Transverse colon (tissue), 3 donors: ENCODE results near the gene GPR32.

ENCODE experiments used
- POLR2A ChIP-seq: fragments of 450-650 bp; IDR thresholded peaks from one replicate; pipeline ENCODE4 v1.6.1; 2016; ENCODE audit warnings: antibody characterized with exemption, mild to moderate bottlenecking, moderate library complexity
- TF ChIP-seq, protein P1 (sequence below), 5 experiments: fragments of 200-600 bp in 3 of 5; fragments of 450-650 bp in 2 of 5; sonication (generic) in 3 of 5; IDR thresholded peaks; 1 replicate in 2 of 5; 2 replicates in 3 of 5; pipeline ENCODE4 v1.5.1; 2016 to 2017; ENCODE audit warnings: antibody characterized with exemption in 5 of 5, inconsistent platforms in 3 of 5, mild to moderate bottlenecking in 2 of 5, moderate library complexity in 1 of 5

DNA sequence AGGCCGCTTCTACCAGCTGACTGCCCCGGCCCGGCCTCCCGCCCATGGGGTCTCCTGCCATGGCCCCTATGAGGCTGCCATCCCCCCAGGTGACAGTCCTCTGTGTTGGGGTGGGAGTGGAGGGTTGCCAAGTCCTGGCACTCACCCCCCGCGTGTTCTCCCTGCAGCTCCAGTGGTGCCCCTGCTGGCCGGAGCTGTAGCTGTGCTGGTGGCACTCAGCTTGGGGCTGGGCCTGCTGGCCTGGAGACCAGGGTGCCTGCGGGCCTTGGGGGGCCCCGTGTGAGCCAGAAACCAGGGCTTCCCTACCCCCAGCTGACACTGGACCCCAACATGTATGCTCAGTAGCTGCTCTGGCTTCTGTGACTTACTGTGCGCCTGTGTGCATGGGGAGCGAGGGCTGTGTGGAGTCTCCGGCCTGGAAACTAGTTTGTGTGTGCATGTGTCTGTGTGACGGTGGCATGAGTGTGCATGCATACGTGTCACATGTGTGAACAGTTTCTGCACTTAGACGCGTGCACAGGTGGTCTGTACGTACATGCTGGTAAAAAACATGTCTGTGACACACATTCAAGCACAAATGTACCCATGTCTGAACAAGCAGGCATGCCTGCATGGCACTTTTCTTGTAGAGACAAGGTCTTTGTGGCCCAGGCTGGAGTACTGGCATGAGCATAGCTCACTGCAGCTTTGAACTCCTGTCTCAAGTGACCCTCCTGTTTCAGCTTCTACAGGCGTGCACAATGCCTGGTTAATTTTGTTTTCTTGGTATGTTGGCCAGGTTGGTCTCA is 24.8 kb downstream of the GPR32 start:
- TF ChIP-seq POLR2A: no peak
- TF ChIP-seq, protein P1, sequence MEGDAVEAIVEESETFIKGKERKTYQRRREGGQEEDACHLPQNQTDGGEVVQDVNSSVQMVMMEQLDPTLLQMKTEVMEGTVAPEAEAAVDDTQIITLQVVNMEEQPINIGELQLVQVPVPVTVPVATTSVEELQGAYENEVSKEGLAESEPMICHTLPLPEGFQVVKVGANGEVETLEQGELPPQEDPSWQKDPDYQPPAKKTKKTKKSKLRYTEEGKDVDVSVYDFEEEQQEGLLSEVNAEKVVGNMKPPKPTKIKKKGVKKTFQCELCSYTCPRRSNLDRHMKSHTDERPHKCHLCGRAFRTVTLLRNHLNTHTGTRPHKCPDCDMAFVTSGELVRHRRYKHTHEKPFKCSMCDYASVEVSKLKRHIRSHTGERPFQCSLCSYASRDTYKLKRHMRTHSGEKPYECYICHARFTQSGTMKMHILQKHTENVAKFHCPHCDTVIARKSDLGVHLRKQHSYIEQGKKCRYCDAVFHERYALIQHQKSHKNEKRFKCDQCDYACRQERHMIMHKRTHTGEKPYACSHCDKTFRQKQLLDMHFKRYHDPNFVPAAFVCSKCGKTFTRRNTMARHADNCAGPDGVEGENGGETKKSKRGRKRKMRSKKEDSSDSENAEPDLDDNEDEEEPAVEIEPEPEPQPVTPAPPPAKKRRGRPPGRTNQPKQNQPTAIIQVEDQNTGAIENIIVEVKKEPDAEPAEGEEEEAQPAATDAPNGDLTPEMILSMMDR (IDR thresholded peaks at IDR 0.05): peak in 1 of 5 experiments; percentile 10
